HG03108 (cell line): ENCODE results near the gene FGF14.

Experiments used
- ATAC-seq: cut with Tn5 transposase; IDR thresholded peaks from one replicate; pipeline ENCODE4 v1.9.1; 2021; ENCODE audit warnings: moderate library complexity; ENCODE audit not compliant: unreplicated experiment

The FGF14 gene

DNA sequence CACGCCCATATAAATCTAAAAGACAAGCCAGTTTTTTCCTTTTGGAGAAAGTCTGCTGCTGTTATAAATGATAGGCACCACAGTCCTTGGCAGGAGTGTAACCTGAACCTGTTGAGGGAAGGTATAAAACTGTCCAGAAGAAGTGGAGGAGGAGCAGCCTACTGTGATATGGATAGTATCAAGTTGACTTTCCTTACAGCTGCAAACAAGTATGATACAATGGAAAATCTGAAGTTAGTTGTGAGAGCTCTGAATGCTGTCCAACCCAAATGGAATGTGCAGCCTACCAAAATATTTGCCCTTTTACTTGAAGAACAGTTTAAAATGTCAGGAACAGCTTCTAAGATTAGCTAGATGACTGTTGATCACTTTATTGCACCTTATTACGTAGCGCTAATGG, 399.6 kb downstream of the FGF14 start:
- no peak for ATAC-seq

DNA sequence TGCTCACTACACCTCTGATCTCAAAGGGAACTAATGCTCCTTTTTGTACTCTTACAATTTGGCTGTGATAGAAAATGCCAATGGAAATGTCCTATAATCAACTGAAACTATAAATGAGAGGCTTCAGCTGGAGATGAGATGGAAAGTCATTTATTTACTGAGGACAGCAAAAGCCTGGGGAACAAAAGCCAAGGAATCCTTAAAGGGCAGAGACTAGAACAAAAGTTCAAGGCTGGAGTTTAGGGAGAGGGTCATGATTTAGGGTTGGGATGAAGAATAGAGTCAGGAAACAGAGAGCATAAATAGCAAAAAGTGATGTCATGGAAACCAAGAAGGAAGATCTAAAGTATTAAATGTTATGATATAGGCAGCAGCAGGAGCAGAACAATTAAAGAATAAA, 401.1 kb downstream of the FGF14 start:
- no peak for ATAC-seq

GRCh38 chr13:101998129-101998528, 403.7 kb downstream of the FGF14 start:
- ATAC-seq, result no peak

- ATAC-seq, result no peak
Measured at GRCh38 chr13:101996954-101997353, 404.9 kb downstream of the FGF14 start.

DNA sequence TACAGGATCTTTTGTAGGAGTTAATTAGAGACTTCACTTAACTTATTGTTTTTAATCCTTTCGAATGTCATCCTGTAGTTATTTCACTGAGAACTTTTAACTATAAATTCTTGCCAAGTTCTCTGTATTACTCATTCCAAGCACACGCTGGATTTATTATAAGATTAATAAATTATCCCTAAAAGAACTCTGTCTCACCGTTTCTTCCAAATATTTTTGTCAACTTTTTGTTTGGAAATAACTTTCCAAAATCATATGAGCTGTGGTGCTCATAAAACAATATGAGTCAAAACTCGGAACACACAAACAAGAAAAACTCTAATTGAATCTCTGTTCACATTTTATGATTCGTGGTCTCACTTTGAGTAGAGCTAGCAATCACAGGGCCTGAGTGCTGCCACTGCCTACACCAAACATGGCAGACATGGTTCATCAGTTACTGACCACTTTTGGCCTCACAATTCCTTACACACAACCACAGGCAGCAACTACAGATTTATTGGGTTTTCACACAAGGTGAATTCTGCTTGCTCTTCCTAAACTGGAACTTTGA, 412.0 kb downstream of the FGF14 start:
- ATAC-seq, result no peak

DNA sequence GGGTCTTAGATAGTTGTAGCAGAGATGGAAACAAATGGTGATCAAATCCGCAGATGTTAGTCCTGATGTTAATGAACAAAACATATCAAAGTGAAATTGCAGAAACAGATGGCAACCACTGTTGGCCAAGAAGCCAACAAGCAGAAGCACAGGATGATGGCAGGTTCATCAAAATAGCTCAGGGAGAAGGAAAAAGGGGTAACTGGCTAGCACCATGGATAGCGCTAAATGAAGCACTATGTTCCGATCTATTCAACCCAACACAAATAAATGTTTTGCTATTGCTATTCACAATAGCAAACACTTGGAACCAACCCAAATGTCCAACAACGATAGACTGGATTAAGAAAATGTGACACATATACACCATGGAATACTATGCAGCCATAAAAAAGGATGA, 413.7 kb downstream of the FGF14 start:
- no peak for ATAC-seq

GRCh38 chr13:101986316-101986715, 415.5 kb downstream of the FGF14 start:
- ATAC-seq, result no peak

DNA sequence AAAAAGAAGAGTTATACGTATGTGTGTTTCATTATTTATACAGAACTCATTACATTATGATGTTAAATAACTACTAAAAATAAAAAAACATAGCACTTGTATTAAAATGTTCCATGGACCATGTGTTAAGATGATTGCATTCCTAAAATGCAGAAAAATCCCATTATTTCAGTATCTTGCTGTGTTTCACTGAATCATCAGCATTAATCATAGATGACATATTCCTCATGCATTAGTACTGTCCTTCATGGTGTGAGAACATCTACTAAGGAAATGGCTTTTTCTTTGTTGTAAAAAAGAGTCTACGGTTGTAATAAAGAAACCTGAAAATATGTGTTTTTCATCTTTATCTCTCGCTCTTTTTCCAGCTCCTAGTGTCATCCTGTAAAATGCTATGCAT, 416.5 kb downstream of the FGF14 start:
- ATAC-seq, result no peak

DNA sequence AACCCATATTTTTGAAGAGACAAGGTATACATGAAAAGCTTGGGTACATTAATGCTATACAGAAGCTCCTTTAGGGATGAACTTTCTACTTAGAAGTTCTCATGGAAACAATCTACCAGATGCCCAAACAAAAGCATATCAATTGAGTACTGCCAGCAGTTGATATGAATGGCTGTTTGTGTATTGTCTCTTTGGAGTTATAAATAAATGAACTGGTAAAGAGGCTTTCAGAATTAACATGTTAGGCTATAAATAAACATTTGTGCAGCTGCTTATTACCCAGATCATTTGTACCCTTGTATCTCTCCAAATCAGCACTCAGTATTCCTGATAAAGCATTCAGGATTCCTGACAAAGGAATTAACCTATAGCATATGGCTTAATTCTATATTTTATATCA, 418.9 kb downstream of the FGF14 start:
- ATAC-seq, result no peak

DNA sequence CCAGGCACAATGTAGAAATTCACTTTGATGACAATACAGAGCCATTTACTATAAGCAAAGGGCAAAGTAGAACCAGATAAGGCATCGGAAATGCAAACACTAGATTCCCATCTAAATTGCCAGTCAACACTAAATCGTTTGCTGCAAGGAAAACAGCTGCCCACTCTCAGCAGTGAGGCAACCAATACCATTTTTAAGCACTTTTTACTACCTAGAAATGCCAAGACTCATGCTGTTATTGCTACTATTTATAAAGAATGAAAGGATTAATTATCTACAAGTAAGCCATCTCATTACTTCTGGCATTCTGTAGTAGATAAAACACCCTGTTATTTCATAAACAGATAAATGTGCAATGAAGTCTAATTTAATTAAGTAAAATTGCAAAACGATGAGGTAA, 422.0 kb downstream of the FGF14 start:
- no peak for ATAC-seq

GRCh38 chr13:101978552-101979315, 423.1 kb downstream of the FGF14 start:
- no peak for ATAC-seq

GRCh38 chr13:101977475-101977874, 424.4 kb downstream of the FGF14 start:
- no peak for ATAC-seq

GRCh38 chr13:101972191-101972590, 429.7 kb downstream of the FGF14 start:
- no peak for ATAC-seq

GRCh38 chr13:101970341-101970740, 431.5 kb downstream of the FGF14 start:
- no peak for ATAC-seq

- no peak for ATAC-seq
Measured at GRCh38 chr13:101967781-101968180, 434.1 kb downstream of the FGF14 start.

DNA sequence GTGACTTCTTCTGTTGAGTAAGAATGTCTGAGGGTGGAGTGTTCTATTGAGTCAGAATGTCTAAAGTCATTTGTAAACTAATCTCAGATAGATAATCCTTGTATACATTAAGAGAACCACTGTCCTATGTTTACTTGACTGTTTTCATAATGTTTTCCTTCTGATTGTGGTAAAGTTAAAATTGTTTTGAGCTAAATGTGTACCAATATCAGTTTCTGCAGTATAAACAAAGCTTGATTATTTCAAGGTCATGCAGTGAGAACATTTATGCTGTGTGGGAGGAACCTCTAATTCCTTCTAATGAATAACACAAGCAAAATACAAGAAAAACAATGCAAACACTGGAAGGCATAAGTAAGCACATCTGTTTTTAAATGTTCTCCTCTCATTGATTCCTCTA, 434.6 kb downstream of the FGF14 start:
- ATAC-seq, result no peak

DNA sequence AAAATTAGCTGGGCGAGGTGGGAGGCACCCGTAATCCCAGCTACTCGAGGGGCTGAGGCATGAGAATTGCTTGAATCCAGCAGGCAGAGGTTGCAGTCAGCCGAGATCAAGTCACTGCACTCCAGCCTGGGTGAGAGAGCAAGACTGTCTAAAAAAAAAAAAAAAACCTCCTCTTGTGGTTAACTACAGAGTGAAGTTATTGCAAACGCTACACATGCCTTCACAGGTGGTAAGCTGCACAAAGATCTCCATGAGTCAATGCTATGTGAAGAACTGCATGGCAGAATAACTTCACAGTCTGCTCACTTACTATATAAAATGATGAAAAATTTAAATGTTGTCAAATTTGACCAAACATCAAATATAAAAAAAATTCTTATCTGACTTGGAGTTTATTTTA, 436.8 kb downstream of the FGF14 start:
- no peak for ATAC-seq

DNA sequence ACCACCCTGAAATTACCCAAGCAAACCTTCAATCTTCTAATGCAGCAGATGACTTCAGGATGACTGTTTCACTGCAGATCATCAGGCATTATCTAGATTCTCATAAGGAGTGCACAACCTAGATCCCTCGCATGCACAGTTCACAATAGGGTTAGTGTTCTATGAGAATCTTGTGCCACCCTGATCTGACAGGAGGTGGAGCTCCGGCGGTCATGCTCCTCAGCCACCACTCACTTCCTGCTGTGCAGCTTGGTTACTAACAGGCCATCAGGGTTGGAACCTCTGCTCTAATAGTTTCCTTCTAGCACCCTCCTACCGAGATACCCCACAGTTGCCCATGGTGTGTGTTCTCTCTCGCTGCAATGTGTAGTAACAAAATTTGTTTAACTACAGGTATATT, 442.8 kb downstream of the FGF14 start:
- no peak for ATAC-seq

GRCh38 chr13:101955764-101956163, 446.1 kb downstream of the FGF14 start:
- ATAC-seq, result no peak

GRCh38 chr13:101951114-101951513, 450.7 kb downstream of the FGF14 start:
- no peak for ATAC-seq

DNA sequence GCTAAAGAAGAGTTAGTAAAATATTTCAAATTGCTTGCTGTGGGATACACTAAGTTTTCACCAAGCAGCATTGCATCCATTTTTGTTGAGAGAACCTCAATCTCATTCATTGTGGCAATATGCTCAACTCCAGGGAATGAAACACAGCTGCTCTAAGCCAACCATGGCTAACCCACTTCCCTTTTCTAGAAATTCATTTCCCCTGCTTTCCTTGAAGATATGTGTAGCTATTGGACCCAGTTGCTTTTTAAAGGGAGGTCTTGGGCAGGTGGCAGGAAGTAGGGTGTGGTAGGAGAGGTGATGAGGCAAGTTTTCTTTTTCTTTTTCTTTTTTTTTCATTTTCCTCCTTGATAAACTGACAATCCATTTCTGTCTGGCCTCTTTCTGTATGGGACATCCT, 452.2 kb downstream of the FGF14 start:
- ATAC-seq, result no peak

DNA sequence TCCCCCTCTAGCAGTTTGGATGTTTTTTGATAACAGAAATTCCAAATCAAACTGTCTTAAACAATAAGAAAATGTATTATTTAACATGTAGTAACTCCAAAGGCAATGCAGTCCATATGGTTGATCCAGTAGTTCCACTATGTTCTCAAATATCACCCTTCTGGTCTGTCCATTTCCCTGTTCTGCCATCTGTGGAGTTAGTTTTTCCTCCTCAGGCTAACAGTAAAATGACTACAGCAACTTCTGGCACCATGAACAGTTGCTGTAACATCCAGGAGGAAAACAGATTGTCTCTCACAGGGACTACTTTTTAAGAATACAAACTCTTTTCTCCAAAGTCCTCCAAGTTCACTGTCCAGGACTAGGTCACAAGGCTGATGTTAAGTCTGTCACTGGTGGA, 455.4 kb downstream of the FGF14 start:
- ATAC-seq, result no peak

- ATAC-seq, result no peak
Measured at GRCh38 chr13:101945435-101945834, 456.4 kb downstream of the FGF14 start.
